Ishikawa (cell line): ENCODE data around the gene MLC1.

Experiments
- CEBPB ChIP-seq: IDR thresholded peaks from 2 replicates; pipeline ENCODE4 v1.6.1; 2012
- CREB1 ChIP-seq: IDR thresholded peaks from 2 replicates; pipeline ENCODE4 v1.6.1; 2012; ENCODE audit warnings: low read depth
- EGR1 ChIP-seq: IDR thresholded peaks from 2 replicates; pipeline ENCODE4 v1.6.1; 2012
- EP300 ChIP-seq: IDR thresholded peaks from 2 replicates; pipeline ENCODE4 v1.6.1; 2012; ENCODE audit warnings: borderline replicate concordance
- FOXM1 ChIP-seq: IDR thresholded peaks from 2 replicates; pipeline ENCODE4 v1.6.1; 2012; ENCODE audit warnings: low read depth, borderline replicate concordance
- MAX ChIP-seq: IDR thresholded peaks from 2 replicates; pipeline ENCODE4 v1.6.1; 2012
- RAD21 ChIP-seq: IDR thresholded peaks from 2 replicates; pipeline ENCODE4 v1.6.1; 2012; ENCODE audit warnings: low read depth
- TAF1 ChIP-seq: IDR thresholded peaks from 2 replicates; pipeline ENCODE4 v1.6.1; 2012; ENCODE audit warnings: low read depth, mild to moderate bottlenecking
- TCF12 ChIP-seq: IDR thresholded peaks from 2 replicates; pipeline ENCODE4 v1.6.1; 2012; ENCODE audit warnings: low read depth
- TEAD4 ChIP-seq: IDR thresholded peaks from 2 replicates; pipeline ENCODE4 v1.6.1; 2012
- USF1 ChIP-seq: IDR thresholded peaks from 2 replicates; pipeline ENCODE4 v1.6.1; 2012
- YY1 ChIP-seq: IDR thresholded peaks from 2 replicates; pipeline ENCODE4 v1.6.1; 2012; ENCODE audit warnings: low read depth
- ZBTB7A ChIP-seq: IDR thresholded peaks from 2 replicates; pipeline ENCODE4 v1.6.1; 2012; ENCODE audit warnings: low read depth
- TF ChIP-seq, protein P1 (sequence below): IDR thresholded peaks from 2 replicates; pipeline ENCODE4 v1.6.1; 2012; ENCODE audit warnings: low read depth, mild to moderate bottlenecking

Gene MLC1

DNA sequence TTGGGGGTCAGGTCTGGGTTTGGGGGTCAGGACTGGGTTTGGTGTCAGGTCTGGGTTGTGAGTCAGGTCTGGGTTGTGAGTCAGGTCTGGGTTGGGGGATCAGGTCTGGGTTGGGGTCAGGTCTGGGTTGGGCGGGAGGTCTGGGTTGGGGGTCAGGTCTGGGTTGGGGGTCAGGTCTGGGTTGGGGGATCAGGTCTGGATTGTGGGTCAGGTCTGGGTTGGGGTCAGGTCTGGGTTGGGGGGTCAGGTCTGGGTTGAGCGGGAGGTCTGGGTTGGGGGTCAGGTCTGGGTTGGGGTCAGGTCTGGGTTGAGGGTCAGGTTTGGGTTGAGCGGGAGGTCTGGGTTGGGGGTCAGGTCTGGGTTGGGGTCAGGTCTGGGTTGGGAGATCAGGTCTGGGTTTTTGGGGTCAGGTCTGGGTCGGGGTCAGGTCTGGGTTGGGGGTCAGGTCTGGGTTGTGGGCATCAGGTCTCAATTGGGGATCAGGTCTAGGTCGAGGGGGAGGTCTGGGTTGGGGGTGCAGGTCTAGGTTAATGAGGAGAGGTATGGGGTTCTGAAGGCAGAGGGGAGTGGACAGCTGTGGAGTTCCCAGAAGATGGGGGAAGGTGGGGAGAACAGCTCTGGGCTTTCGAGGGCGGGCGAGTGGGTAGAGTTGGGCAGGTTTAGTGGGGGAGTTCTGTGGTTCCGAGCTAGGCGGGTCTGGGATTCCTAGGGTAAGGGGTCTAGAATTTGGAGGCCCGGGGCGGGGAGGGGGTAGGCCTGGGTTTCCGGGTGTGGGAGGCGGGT, 27.8 kb downstream of the MLC1 start:
- TF ChIP-seq CEBPB (no peak), FOXM1 (no peak), TCF12 (no peak), RAD21 (no peak), USF1 (no peak), YY1 (no peak)

DNA sequence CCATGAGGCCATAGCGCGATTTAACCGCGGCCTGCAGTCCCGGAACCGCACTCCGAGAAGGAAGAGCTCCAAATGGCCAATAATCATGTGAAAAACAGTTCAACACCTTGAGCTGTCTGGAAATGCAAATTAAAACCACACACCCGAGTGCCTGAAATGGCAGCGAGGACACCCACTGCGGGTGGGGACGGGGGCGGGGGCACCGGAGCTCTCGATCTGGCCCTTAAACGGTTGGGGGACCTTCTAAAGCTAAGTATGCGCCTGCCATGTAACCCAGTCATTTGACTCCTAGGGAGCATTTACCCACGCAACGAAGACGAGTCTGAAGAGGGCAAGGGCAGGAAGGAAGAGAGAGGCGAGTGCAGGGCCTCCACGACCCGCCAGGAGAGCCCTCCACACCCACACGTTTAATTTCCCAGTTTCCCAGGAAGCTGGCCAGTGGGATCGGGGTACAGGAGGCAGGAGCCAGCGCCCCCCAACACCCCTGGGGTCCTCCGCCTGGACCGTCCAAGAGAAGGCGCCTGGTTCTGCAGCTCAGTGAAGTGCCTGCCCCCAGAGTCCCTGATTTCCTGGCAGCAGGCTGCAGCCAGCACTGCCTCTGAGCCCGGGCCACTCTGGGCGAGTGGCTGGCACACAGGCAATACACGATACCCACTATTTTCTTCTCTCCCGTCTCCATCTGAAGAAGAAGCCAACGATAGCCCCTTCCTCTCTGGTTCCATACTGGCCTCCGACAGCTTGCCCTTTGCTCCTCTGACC, 28.8 kb downstream of the MLC1 start:
- no peak for TF ChIP-seq TEAD4
- no peak for TF ChIP-seq YY1
- TF ChIP-seq, protein P1, sequence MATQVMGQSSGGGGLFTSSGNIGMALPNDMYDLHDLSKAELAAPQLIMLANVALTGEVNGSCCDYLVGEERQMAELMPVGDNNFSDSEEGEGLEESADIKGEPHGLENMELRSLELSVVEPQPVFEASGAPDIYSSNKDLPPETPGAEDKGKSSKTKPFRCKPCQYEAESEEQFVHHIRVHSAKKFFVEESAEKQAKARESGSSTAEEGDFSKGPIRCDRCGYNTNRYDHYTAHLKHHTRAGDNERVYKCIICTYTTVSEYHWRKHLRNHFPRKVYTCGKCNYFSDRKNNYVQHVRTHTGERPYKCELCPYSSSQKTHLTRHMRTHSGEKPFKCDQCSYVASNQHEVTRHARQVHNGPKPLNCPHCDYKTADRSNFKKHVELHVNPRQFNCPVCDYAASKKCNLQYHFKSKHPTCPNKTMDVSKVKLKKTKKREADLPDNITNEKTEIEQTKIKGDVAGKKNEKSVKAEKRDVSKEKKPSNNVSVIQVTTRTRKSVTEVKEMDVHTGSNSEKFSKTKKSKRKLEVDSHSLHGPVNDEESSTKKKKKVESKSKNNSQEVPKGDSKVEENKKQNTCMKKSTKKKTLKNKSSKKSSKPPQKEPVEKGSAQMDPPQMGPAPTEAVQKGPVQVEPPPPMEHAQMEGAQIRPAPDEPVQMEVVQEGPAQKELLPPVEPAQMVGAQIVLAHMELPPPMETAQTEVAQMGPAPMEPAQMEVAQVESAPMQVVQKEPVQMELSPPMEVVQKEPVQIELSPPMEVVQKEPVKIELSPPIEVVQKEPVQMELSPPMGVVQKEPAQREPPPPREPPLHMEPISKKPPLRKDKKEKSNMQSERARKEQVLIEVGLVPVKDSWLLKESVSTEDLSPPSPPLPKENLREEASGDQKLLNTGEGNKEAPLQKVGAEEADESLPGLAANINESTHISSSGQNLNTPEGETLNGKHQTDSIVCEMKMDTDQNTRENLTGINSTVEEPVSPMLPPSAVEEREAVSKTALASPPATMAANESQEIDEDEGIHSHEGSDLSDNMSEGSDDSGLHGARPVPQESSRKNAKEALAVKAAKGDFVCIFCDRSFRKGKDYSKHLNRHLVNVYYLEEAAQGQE = no peak
- no peak for TF ChIP-seq EGR1
- TF ChIP-seq MAX = no peak
- no peak for TF ChIP-seq TAF1

DNA sequence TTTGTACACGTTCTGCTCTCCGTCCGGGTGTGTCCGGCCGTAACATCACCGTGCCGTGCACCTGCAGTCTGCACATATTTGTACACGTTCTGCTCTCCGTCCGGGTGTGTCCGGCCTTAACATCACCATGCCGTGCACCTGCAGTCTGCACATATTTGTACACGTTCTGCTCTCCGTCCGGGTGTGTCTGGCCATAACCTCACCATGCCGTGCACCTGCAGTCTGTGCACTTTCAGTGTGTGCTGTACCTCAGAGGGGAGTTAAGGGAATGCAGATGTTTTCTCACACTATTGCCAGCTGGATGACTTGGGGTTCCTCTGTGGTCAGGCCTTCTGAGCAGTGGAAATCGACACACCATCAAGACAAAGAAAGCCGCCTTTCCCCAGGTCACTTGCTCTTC, 31.4 kb downstream of the MLC1 start:
- no peak for TF ChIP-seq EP300
- TF ChIP-seq YY1 = no peak
- no peak for TF ChIP-seq ZBTB7A
- no peak for TF ChIP-seq CREB1
- TF ChIP-seq, protein P1 = no peak
- no peak for TF ChIP-seq EGR1

DNA sequence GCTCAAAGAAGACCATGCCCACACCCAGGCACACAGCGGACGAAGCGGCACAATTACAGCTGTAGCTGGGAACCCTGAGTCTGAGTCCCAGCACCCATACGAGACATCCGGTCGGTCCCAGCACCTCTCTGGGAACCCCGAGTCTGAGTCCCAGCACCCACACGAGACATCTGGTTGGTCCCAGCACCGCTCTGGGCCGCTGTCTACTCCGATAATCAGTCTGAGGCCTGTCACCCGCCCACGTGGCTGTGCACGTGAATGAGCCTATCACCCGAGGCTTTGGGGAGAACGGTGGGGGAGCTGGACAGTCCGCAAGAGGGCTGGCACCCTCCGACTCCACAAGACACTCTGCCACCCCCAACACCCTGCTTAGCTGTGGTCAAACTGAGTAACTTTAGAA, 33.3 kb downstream of the MLC1 start:
- TF ChIP-seq RAD21 (no peak), ZBTB7A (no peak), TAF1 (no peak), YY1 (no peak), CEBPB (no peak), CREB1 (no peak), USF1 (no peak), TEAD4 (no peak), EP300 (no peak), MAX (no peak)
- TF ChIP-seq, protein P1 = no peak
